Ovary (tissue), 9 donors: Measurements from ENCODE around the gene TSPAN3. TPM values are rescaled to one million over a fixed set of nuclear protein-coding genes. Genes with fewer than 3 reads are reported as not detected.

Experiments used
- DNase-seq, 5 donors: peaks; one replicate each; pipeline ENCODE4 v3.0.0-alpha.2; 2019 to 2020
- H3K27ac ChIP-seq, 2 donors: fragments of 200-600 bp; one replicate each; pipeline versions ENCODE4 v1.5.1 to v1.8.0; 2019 to 2022
- H3K27me3 ChIP-seq: fragments of 200-600 bp; one replicate; pipeline ENCODE4 v1.8.0; 2022
- H3K36me3 ChIP-seq: fragments of 200-600 bp; sonication (generic); one replicate; pipeline ENCODE4 v1.5.1; 2019
- H3K4me1 ChIP-seq: one replicate; pipeline ENCODE4 v1.8.1; 2013; ENCODE audit warnings: mild to moderate bottlenecking, moderate library complexity; ENCODE audit not compliant: insufficient read depth
- H3K4me3 ChIP-seq: fragments of 200-600 bp; sonication (generic); one replicate; pipeline ENCODE4 v1.5.1; 2017
- H3K9me3 ChIP-seq, 2 donors: fragments of 200-600 bp in 1 of 2; sonication (generic) in 1 of 2; one replicate each; pipeline versions ENCODE4 v1.5.1 to v1.8.1; 2013 to 2019; ENCODE audit warnings: mild to moderate bottlenecking in 1 of 2, moderate library complexity in 1 of 2
- CTCF ChIP-seq, 3 donors: fragments of 450-650 bp in 2 of 3; fragments of 200-600 bp in 1 of 3; IDR thresholded peaks; one replicate each; pipeline versions ENCODE4 v1.5.1 to v1.8.0; 2016 to 2022; ENCODE audit warnings: antibody characterized with exemption in 3 of 3, mild to moderate bottlenecking in 1 of 3
- EP300 ChIP-seq: sonication (generic); formaldehyde crosslinking; IDR thresholded peaks from one replicate; pipeline ENCODE4 v1.6.1; 2017; ENCODE audit warnings: antibody characterized with exemption
- POLR2A ChIP-seq: fragments of 450-650 bp; IDR thresholded peaks from one replicate; pipeline ENCODE4 v1.6.1; 2017; ENCODE audit warnings: antibody characterized with exemption, mild to moderate bottlenecking, moderate library complexity
- WGBS, 3 donors: extraction: QIAGEN DNeasy Blood & Tissue Kit in 1 of 3; methylation state at CpG; one replicate each; pipeline versions ENCODE4 v1.1.5 to v1.1.7; 2013 to 2017; 5-methylcytosine and 5-hydroxymethylcytosine counted together
- intact Hi-C, 4 donors: fragments of 100-400 bp; cut with DNase I; formaldehyde crosslinking; loops; one replicate each; pipeline versions ENCODE4 v1.11.0 to v1.15.1; 2022 to 2023
- polyA plus RNA-seq, 2 donors: library from polyadenylated mRNA; stranded (reverse); fragments of 200-250 nt in 1 of 2; fragments of 350-450 nt in 1 of 2; fragmentation: Illumina TruSeq in 1 of 2; extraction: RNeasy Lipid Tissue Mini Kit (QIAGEN cat#74804) in 1 of 2; gene quantifications; one replicate each; pipeline ENCODE4 v1.2.3, GENCODE V29; 2013 to 2014
- total RNA-seq, 7 donors: library from RNA; depleted of rRNA in 2 of 7; stranded (reverse); fragments of >200 nt in 2 of 7; fragmentation: NEBNext Ultra II Directional in 3 of 7; extraction: Animal tissue kit (Norgen Biotek cat#: 25700) in 3 of 7; gene quantifications; one replicate each; pipeline versions ENCODE4 v1.1.0 to v1.2.4, GENCODE V29; 2016 to 2023
- donor health status: DM: no; HTN: no; CAD: no; lungs with moderate emphysema.
- donor health status: DM: no; HTN: no; CAD: no.
- donor health status: Bipolar disorder and iron deficiency.
- donor health status: DM: yes; HTN: yes; CAD: no.
- donor health status: DM: no; HTN: no; CAD: no.
- donor health status: DM: yes; HTN: yes; CAD: no.

Gene TSPAN3
- total and polyA plus RNA-seq, 9 donors: 140 to 266 (median 196) TPM

GRCh38 chr15:77016321-77016695 is 54.6 kb downstream of the TSPAN3 start:
- no peaks in the 10 kb centered on the region for H3K9me3 ChIP-seq
- H3K27ac ChIP-seq: no peak overlapping the region
- intact Hi-C loops: no loop called here
- no peaks in the 10 kb centered on the region for H3K27me3 ChIP-seq
- 91 to 97% (median 97%) methylated on average over 3 of the region's 3 CpGs for WGBS, 3 donors
- H3K4me3 ChIP-seq: no peak overlapping the region
- peaks cover 2% of the 10 kb centered on the region for H3K4me1 ChIP-seq
- TF ChIP-seq POLR2A (no peak), CTCF (IDR thresholded peaks at IDR 0.05) (no peak), EP300 (no peak)
- no peak for DNase-seq
- no peaks in the 10 kb centered on the region for H3K36me3 ChIP-seq

- no peaks in the 10 kb centered on the region for H3K27me3 ChIP-seq
- TF ChIP-seq EP300: no peak
- TF ChIP-seq POLR2A: no peak
- no peak for TF ChIP-seq CTCF (IDR thresholded peaks at IDR 0.05)
- H3K36me3 ChIP-seq: no peaks in the 10 kb centered on the region
- no peak overlapping the region for H3K27ac ChIP-seq
- no peaks in the 10 kb centered on the region for H3K9me3 ChIP-seq
- intact Hi-C loops: no loop called here
- H3K4me3 ChIP-seq: no peak overlapping the region
- DNase-seq: no peak
- 73 to 82% (median 75%) methylated on average over 21 of the region's 21 CpGs for WGBS, 3 donors
- peaks cover 2% of the 10 kb centered on the region for H3K4me1 ChIP-seq
These were observed 55.1 kb downstream of the TSPAN3 start for GRCh38 chr15:77015646-77016320.

- intact Hi-C loops: no loop called here
- TF ChIP-seq CTCF (IDR thresholded peaks at IDR 0.05) (no peak), POLR2A (no peak), EP300 (no peak)
These were observed 56.5 kb downstream of the TSPAN3 start for GRCh38 chr15:77014132-77015081.

GRCh38 chr15:77013776-77014131 is 57.2 kb downstream of the TSPAN3 start:
- WGBS, 3 donors: 80 to 81% (median 81%) methylated on average over 6 of the region's 6 CpGs
- no peaks in the 10 kb centered on the region for H3K27me3 ChIP-seq
- no peak for TF ChIP-seq CTCF (IDR thresholded peaks at IDR 0.05)
- intact Hi-C loops: no loop called here
- peaks cover 2% of the 10 kb centered on the region for H3K4me1 ChIP-seq
- H3K27ac ChIP-seq: no peak overlapping the region
- no peak for DNase-seq
- H3K36me3 ChIP-seq: no peaks in the 10 kb centered on the region
- no peak overlapping the region for H3K4me3 ChIP-seq
- no peaks in the 10 kb centered on the region for H3K9me3 ChIP-seq

More at GRCh38 chr15:77014132-77015081, 56.5 kb downstream of the TSPAN3 start:
- Histone ChIP-seq H3K9me3 (no peaks in the 10 kb centered on the region), H3K27ac (no peak overlapping the region), H3K27me3 (no peaks in the 10 kb centered on the region), H3K4me3 (no peak overlapping the region), H3K36me3 (no peaks in the 10 kb centered on the region), H3K4me1 (peaks cover 2% of the 10 kb centered on the region)
- no peak for DNase-seq
- WGBS, 3 donors: 81 to 88% (median 87%) methylated on average over 21 to 23 of the region's 23 CpGs
